HT-29 (cell line): ENCODE measurements around the gene FAM236D. TPM values are rescaled to one million over a fixed set of nuclear protein-coding genes. Genes with fewer than 3 reads are reported as not detected.
"Not testable (repeated sequence)": the region's sequence is repeated elsewhere in the genome, so short reads cannot be mapped to it uniquely, and the experiment has no call there.

Experiments used
- DNase-seq: peaks from one replicate; pipeline ENCODE4 v3.0.0-alpha.2; 2015; ENCODE audit warnings: low spot score
- total RNA-seq: library from RNA; depleted of rRNA; stranded (reverse); fragments of >200 nt; shearing (Covaris generic); gene quantifications from 2 replicates; pipeline ENCODE4 v1.2.3, GENCODE V29; 2014; rRNA removed

Gene FAM236D
- not detected in 2 replicates for total RNA-seq

GRCh38 chrX:72808110-72808509, at the start of gene FAM236D:
TSS of gene FAM236D (minus strand) at chrX:72808210. CDS start at chrX:72808110, 100 bp downstream.
- DNase-seq = not testable (repeated sequence)

- DNase-seq = not testable (repeated sequence)
These were observed 29.5 kb upstream of the FAM236D start for GRCh38 chrX:72837532-72837931.

GRCh38 chrX:72830701-72831100, 22.7 kb upstream of the FAM236D start:
- DNase-seq = not testable (repeated sequence)

- not testable (repeated sequence) for DNase-seq
These were observed 17.6 kb downstream of the FAM236D start for GRCh38 chrX:72790390-72790789.

GRCh38 chrX:72788142-72788541, 19.9 kb downstream of the FAM236D start:
- DNase-seq = not testable (repeated sequence)

- not testable (repeated sequence) for DNase-seq
These were observed 24.0 kb downstream of the FAM236D start for GRCh38 chrX:72783964-72784363.

GRCh38 chrX:72783365-72783936, 24.6 kb downstream of the FAM236D start:
- DNase-seq = not testable (repeated sequence)

GRCh38 chrX:72782560-72782959, 25.4 kb downstream of the FAM236D start, which contains the start of gene FAM236B:
TSS of gene FAM236B (minus strand) at chrX:72782660. CDS start at chrX:72782560, 100 bp downstream.
- not testable (repeated sequence) for DNase-seq

- not testable (repeated sequence) for DNase-seq
These were observed 29.9 kb downstream of the FAM236D start for GRCh38 chrX:72778146-72778545.

- DNase-seq = not testable (repeated sequence)
These were observed 30.6 kb downstream of the FAM236D start for GRCh38 chrX:72777467-72777790.

- not testable (repeated sequence) for DNase-seq
These were observed 31.1 kb downstream of the FAM236D start, which contains the start of gene DMRTC1B for GRCh38 chrX:72776653-72777466. TSS of gene DMRTC1B (plus strand) at chrX:72776890. CDS start at chrX:72845136, 68,246 bp downstream.

- DNase-seq = not testable (repeated sequence)
These were observed 47.6 kb downstream of the FAM236D start for GRCh38 chrX:72760454-72760853.

Other genes with a start within 250 kb of the FAM236D start
- 19.7 and 20.8 TPM in 2 replicates for gene HDAC8, start 235.4 kb downstream of the FAM236D start, total RNA-seq
- gene PHKA1, start 93.9 kb downstream of the FAM236D start, total RNA-seq = 4.8 and 5.9 TPM in 2 replicates
- not detected in 2 replicates for gene DMRTC1B, start 31.3 kb downstream of the FAM236D start, total RNA-seq
- gene FAM236B, start 25.6 kb downstream of the FAM236D start, total RNA-seq = not detected in 2 replicates
- not detected in 2 replicates for gene FAM236C, start 104.4 kb upstream of the FAM236D start, total RNA-seq
- gene FAM236A, start 130.0 kb upstream of the FAM236D start, total RNA-seq = not detected in 2 replicates
- not detected in 2 replicates for gene DMRTC1, start 135.6 kb upstream of the FAM236D start, total RNA-seq
- not detected in 2 replicates for gene PABPC1L2B, start 194.7 kb upstream of the FAM236D start, total RNA-seq